HepG2 (cell line): ENCODE results near the gene KLHL18. TPM values are rescaled to one million over a fixed set of nuclear protein-coding genes. Genes with fewer than 3 reads are reported as not detected.
A peak's percentile ranks its signal among the peaks of the same experiment; 100 is the strongest.

ENCODE experiments used
- AHR ChIP-seq: IDR thresholded peaks from 2 replicates; pipeline ENCODE4 v1.6.1; 2018; ENCODE audit warnings: missing genetic modification reagents, missing compliant biosample characterization
- ATRX ChIP-seq: sonication (generic); formaldehyde crosslinking; IDR thresholded peaks from 2 replicates; pipeline ENCODE4 v1.4.0; 2020; ENCODE audit warnings: missing genetic modification reagents, borderline replicate concordance
- BORCS8-MEF2B ChIP-seq: sonication (generic); formaldehyde crosslinking; IDR thresholded peaks from 2 replicates; pipeline ENCODE4 v1.8.0; 2022; ENCODE audit warnings: mild to moderate bottlenecking, missing genetic modification reagents
- ESRRA ChIP-seq: sonication (generic); formaldehyde crosslinking; IDR thresholded peaks from 2 replicates; pipeline ENCODE4 v1.5.1; 2020; ENCODE audit warnings: mild to moderate bottlenecking, low read depth, missing genetic modification reagents
- HNRNPL ChIP-seq: fragments of 200-400 bp; formaldehyde crosslinking; IDR thresholded peaks from 2 replicates; pipeline ENCODE4 v1.6.1; 2017; ENCODE audit warnings: mild to moderate bottlenecking, low read depth, low read length
- IKZF1 ChIP-seq: fragments of 450-650 bp; IDR thresholded peaks from 2 replicates; pipeline ENCODE4 v1.7.1; 2016
- LCORL ChIP-seq, 2 experiments: fragments of 450-650 bp in 1 of 2; sonication (generic) in 1 of 2; formaldehyde crosslinking in 1 of 2; IDR thresholded peaks; 2 replicates each; pipeline versions ENCODE4 v1.5.0 to v1.6.1; 2017 to 2020; ENCODE audit warnings: antibody characterized with exemption in 1 of 2, missing genetic modification reagents in 1 of 2
- MATR3 ChIP-seq: sonication (generic); formaldehyde crosslinking; IDR thresholded peaks from 2 replicates; pipeline ENCODE4 v1.4.0; 2020; ENCODE audit warnings: missing genetic modification reagents
- MIXL1 ChIP-seq: IDR thresholded peaks from 2 replicates; pipeline ENCODE4 v1.6.1; 2016
- SALL1 ChIP-seq: sonication (generic); formaldehyde crosslinking; IDR thresholded peaks from 2 replicates; pipeline ENCODE4 v1.8.0; 2022; ENCODE audit warnings: mild to moderate bottlenecking, missing genetic modification reagents
- SOX5 ChIP-seq: IDR thresholded peaks from 2 replicates; pipeline ENCODE4 v1.6.1; 2016; ENCODE audit warnings: borderline replicate concordance
- TRIM24 ChIP-seq: sonication (generic); formaldehyde crosslinking; IDR thresholded peaks from 2 replicates; pipeline ENCODE4 v1.8.0; 2022; ENCODE audit warnings: mild to moderate bottlenecking, missing genetic modification reagents
- ZNF282 ChIP-seq: fragments of 450-650 bp; IDR thresholded peaks from 2 replicates; pipeline ENCODE4 v1.6.1; 2018; ENCODE audit not compliant: partially characterized antibody
- ZNF382 ChIP-seq: sonication (generic); formaldehyde crosslinking; IDR thresholded peaks from 2 replicates; pipeline ENCODE4 v1.5.0; 2020; ENCODE audit warnings: missing genetic modification reagents, mild to moderate bottlenecking, borderline replicate concordance
- ZNF44 ChIP-seq: sonication (generic); formaldehyde crosslinking; IDR thresholded peaks from 2 replicates; pipeline ENCODE4 v1.5.1; 2020; ENCODE audit warnings: mild to moderate bottlenecking, missing genetic modification reagents
- ZNF709 ChIP-seq: sonication (generic); formaldehyde crosslinking; IDR thresholded peaks from 2 replicates; pipeline ENCODE4 v1.5.0; 2020; ENCODE audit warnings: mild to moderate bottlenecking, missing genetic modification reagents
- ZNF761 ChIP-seq: sonication (generic); formaldehyde crosslinking; conservative IDR thresholded peaks from 2 replicates; pipeline ENCODE4 v1.4.0; 2020; ENCODE audit warnings: mild to moderate bottlenecking, missing genetic modification reagents
- ZSCAN21 ChIP-seq: sonication (generic); formaldehyde crosslinking; IDR thresholded peaks from 2 replicates; pipeline ENCODE4 v1.8.0; 2022; ENCODE audit warnings: mild to moderate bottlenecking, missing genetic modification reagents, moderate library complexity, borderline replicate concordance
- ZSCAN9 ChIP-seq: IDR thresholded peaks from 2 replicates; pipeline ENCODE4 v1.6.1; 2016; ENCODE audit warnings: borderline replicate concordance
- polyA plus RNA-seq, 8 experiments: library from polyadenylated mRNA; depleted of rRNA in 3 of 8; stranded (reverse) in 7 of 8; unstranded in 1 of 8; fragments of >200 nt; fragmentation: Illumina TruSeq in 4 of 8; extraction: Trizol in 4 of 8; gene quantifications; 2 replicates each; pipeline versions ENCODE4 v1.2.1 to v1.2.3, GENCODE V29; 2011 to 2016; ENCODE audit warnings: low read depth in 4 of 8, missing spikeins in 1 of 8, mixed read lengths in 1 of 8; ENCODE audit not compliant: insufficient read depth in 1 of 8
- total RNA-seq, 5 experiments: library from RNA; depleted of rRNA; stranded (reverse); fragments of >200 nt; fragmentation: Illumina TruSeq; extraction: Trizol; gene quantifications; 2 replicates each; pipeline ENCODE4 v1.2.3, GENCODE V29; 2016; ENCODE audit warnings: low read depth in 1 of 5
- TF ChIP-seq, protein P1 (sequence below): IDR thresholded peaks from 2 replicates; pipeline ENCODE4 v1.6.1; 2012; ENCODE audit warnings: inconsistent platforms
- TF ChIP-seq, protein P2 (sequence below): sonication (generic); formaldehyde crosslinking; IDR thresholded peaks from 2 replicates; pipeline ENCODE4 v1.4.0; 2020; ENCODE audit warnings: mild to moderate bottlenecking, missing genetic modification reagents
- TF ChIP-seq, protein P3 (sequence below): sonication (generic); formaldehyde crosslinking; IDR thresholded peaks from 2 replicates; pipeline ENCODE4 v1.5.1; 2020; ENCODE audit warnings: missing genetic modification reagents, mild to moderate bottlenecking, borderline replicate concordance
- TF ChIP-seq, protein P4 (sequence below): IDR thresholded peaks from 2 replicates; pipeline ENCODE4 v1.6.1; 2016; ENCODE audit warnings: mild to moderate bottlenecking
- TF ChIP-seq, protein P5 (sequence below): sonication (generic); formaldehyde crosslinking; IDR thresholded peaks from 2 replicates; pipeline ENCODE4 v1.9.0; 2021; ENCODE audit warnings: missing genetic modification reagents, borderline replicate concordance

The KLHL18 gene
- total and polyA plus RNA-seq, 2 of the 13 experiments (the other 11 are each of a cell fraction or from before 2014, with no cell fraction given): 17.5 to 18.8 TPM

DNA sequence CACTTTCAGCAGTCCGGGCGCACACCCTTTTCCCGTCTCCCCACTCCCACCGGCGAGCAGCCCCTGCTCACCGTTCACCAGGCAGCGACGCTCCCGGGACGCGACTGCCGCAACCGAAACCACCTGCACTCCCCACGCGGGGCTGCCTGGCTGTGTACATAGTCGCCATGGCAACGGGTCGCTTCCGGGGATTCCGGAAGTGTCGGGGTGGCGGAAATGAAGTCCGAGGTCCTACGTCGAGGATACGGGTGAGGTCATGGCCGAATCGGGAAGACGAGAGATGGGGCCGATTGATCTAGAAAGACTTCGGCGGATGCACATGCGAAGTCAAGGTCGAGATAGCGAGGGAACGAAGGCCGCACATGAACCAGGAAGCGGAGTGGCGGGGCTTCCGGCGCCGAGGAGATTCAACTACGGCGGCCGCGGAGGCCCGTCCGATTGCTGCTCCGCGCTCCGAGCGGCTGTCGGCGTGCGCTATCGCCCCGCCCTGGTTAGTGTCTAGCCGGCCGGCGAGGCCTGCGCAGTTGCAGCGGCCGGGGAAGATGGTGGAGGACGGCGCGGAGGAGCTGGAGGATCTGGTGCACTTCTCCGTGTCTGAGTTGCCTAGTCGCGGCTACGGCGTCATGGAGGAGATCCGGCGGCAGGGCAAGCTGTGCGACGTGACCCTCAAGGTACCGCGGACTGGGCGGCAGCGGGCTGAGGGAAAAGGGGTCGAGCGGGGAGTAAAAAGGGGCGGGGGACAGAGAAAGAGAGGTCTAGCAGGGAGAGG, at the start of gene KLHL18, which contains the start of gene KIF9 (continued):
- TF ChIP-seq ESRRA (CRISPR knock-in tag) (peak; percentile 45; the same call in 1 of the 2 replicates), SALL1 (CRISPR knock-in tag) (peak; percentile 90), TRIM24 (CRISPR knock-in tag) (no peak), ZNF709 (CRISPR knock-in tag) (peak; percentile 65; the same call in 1 of the 2 replicates), ZNF761 (CRISPR knock-in tag) (no peak), ZSCAN9 (CRISPR knock-in tag) (peak; percentile 61; the same call in 1 of the 2 replicates), AHR (CRISPR knock-in tag) (no peak), ZSCAN21 (CRISPR knock-in tag) (no peak), SOX5 (CRISPR knock-in tag) (peak; percentile 59; the same call in 1 of the 2 replicates), BORCS8-MEF2B (CRISPR knock-in tag) (peak; percentile 88), MIXL1 (CRISPR knock-in tag) (0 out of 2 replicates have a peak, but pooled peaks have one; percentile 44), ZNF382 (CRISPR knock-in tag) (no peak), ZNF282 (no peak), IKZF1 (no peak), ZNF44 (peak; percentile 82; the same call in 1 of the 2 replicates), ATRX (CRISPR knock-in tag) (no peak), LCORL (IDR thresholded peaks at IDR 0.05) (no peak), LCORL (CRISPR knock-in tag; IDR thresholded peaks at IDR 0.05) (peak; percentile 54), MATR3 (CRISPR knock-in tag) (no peak), HNRNPL (peak; percentile 59; the same call in 1 of the 2 replicates)
- TF ChIP-seq, protein P1, sequence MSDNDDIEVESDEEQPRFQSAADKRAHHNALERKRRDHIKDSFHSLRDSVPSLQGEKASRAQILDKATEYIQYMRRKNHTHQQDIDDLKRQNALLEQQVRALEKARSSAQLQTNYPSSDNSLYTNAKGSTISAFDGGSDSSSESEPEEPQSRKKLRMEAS: peak; percentile 97
- TF ChIP-seq, protein P2, sequence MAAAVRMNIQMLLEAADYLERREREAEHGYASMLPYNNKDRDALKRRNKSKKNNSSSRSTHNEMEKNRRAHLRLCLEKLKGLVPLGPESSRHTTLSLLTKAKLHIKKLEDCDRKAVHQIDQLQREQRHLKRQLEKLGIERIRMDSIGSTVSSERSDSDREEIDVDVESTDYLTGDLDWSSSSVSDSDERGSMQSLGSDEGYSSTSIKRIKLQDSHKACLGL (CRISPR knock-in tag): peak; percentile 99; the same call in 1 of the 2 replicates
- TF ChIP-seq, protein P3, sequence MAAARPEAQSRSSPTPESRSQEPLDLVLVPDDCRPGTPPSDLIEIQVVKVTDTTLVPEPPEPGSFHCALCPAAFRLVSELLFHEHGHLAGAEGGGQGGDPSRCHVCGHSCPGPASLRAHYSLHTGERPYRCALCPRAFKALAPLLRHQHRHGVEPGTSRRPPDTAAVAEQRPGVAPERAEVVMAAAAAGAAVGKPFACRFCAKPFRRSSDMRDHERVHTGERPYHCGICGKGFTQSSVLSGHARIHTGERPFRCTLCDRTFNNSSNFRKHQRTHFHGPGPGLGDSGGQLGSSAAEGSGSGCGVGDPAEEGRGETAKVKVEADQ (CRISPR knock-in tag): peak; percentile 92; the same call in 1 of the 2 replicates
- TF ChIP-seq, protein P4, sequence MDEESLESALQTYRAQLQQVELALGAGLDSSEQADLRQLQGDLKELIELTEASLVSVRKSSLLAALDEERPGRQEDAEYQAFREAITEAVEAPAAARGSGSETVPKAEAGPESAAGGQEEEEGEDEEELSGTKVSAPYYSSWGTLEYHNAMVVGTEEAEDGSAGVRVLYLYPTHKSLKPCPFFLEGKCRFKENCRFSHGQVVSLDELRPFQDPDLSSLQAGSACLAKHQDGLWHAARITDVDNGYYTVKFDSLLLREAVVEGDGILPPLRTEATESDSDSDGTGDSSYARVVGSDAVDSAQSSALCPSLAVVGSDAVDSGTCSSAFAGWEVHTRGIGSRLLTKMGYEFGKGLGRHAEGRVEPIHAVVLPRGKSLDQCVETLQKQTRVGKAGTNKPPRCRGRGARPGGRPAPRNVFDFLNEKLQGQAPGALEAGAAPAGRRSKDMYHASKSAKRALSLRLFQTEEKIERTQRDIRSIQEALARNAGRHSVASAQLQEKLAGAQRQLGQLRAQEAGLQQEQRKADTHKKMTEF (CRISPR knock-in tag): peak; percentile 96
- TF ChIP-seq, protein P5, sequence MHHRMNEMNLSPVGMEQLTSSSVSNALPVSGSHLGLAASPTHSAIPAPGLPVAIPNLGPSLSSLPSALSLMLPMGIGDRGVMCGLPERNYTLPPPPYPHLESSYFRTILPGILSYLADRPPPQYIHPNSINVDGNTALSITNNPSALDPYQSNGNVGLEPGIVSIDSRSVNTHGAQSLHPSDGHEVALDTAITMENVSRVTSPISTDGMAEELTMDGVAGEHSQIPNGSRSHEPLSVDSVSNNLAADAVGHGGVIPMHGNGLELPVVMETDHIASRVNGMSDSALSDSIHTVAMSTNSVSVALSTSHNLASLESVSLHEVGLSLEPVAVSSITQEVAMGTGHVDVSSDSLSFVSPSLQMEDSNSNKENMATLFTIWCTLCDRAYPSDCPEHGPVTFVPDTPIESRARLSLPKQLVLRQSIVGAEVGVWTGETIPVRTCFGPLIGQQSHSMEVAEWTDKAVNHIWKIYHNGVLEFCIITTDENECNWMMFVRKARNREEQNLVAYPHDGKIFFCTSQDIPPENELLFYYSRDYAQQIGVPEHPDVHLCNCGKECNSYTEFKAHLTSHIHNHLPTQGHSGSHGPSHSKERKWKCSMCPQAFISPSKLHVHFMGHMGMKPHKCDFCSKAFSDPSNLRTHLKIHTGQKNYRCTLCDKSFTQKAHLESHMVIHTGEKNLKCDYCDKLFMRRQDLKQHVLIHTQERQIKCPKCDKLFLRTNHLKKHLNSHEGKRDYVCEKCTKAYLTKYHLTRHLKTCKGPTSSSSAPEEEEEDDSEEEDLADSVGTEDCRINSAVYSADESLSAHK (CRISPR knock-in tag): no peak
